DND-41 (cell line): ENCODE measurements around the gene PEDS1.

ENCODE experiments used
- ATAC-seq: fragments of 200-7000 bp; cut with Tn5 transposase; 3 replicates; pipeline ENCODE4 v1.9.1; 2021; ENCODE audit warnings: low read depth; ENCODE audit not compliant: insufficient read depth
- DNase-seq: peaks from one replicate; pipeline ENCODE4 v3.0.0-alpha.2; 2020
- H2AFZ ChIP-seq: 2 replicates; pipeline ENCODE4 v1.6.0; 2012; ENCODE audit warnings: low read depth, low read length
- H3K27ac ChIP-seq: 2 replicates; pipeline ENCODE4 v1.5.1; 2012; ENCODE audit warnings: low read length, inconsistent platforms
- H3K27me3 ChIP-seq: fragments of 200-600 bp; sonication (generic); 2 replicates; pipeline ENCODE4 v1.6.0; 2012; ENCODE audit warnings: low read length, mild to moderate bottlenecking, inconsistent platforms; ENCODE audit not compliant: insufficient read depth, poor library complexity
- H3K36me3 ChIP-seq: 2 replicates; pipeline ENCODE4 v1.5.1; 2012; ENCODE audit warnings: low read length, inconsistent platforms; ENCODE audit not compliant: insufficient read depth
- H3K4me1 ChIP-seq: 2 replicates; pipeline ENCODE4 v1.5.1; 2012; ENCODE audit warnings: mild to moderate bottlenecking, low read length; ENCODE audit not compliant: insufficient read depth
- H3K4me2 ChIP-seq: 2 replicates; pipeline ENCODE4 v1.6.0; 2012; ENCODE audit warnings: mild to moderate bottlenecking, moderate library complexity, low read length, inconsistent platforms; ENCODE audit not compliant: insufficient read depth
- H3K4me3 ChIP-seq, 2 experiments: fragments of 200-600 bp in 1 of 2; shearing (Covaris generic) in 1 of 2; 2 replicates each; pipeline ENCODE4 v1.5.1; 2012 to 2016; ENCODE audit warnings: inconsistent platforms in 2 of 2, low read length in 2 of 2, mild to moderate bottlenecking in 2 of 2, low read depth in 1 of 2, moderate library complexity in 1 of 2
- H3K79me2 ChIP-seq: 2 replicates; pipeline ENCODE4 v1.6.0; 2012; ENCODE audit warnings: low read length, inconsistent platforms; ENCODE audit not compliant: insufficient read depth
- H3K9ac ChIP-seq: 2 replicates; pipeline ENCODE4 v1.6.0; 2012; ENCODE audit warnings: low read depth, mild to moderate bottlenecking, inconsistent platforms, low read length, moderate library complexity
- H3K9me3 ChIP-seq: 2 replicates; pipeline ENCODE4 v1.5.1; 2012; ENCODE audit warnings: low read length, moderate library complexity, mild to moderate bottlenecking, inconsistent platforms; ENCODE audit not compliant: insufficient read depth, severe bottlenecking
- H4K20me1 ChIP-seq: 2 replicates; pipeline ENCODE4 v1.6.0; 2012; ENCODE audit warnings: low read length; ENCODE audit not compliant: insufficient read depth
- EZH2 ChIP-seq: IDR thresholded peaks from 3 replicates; pipeline ENCODE4 v1.6.1; 2012; ENCODE audit warnings: borderline replicate concordance, low read depth, mild to moderate bottlenecking, moderate library complexity, low read length, inconsistent platforms; ENCODE audit not compliant: severe bottlenecking
- TF ChIP-seq, protein P1 (sequence below): IDR thresholded peaks from 2 replicates; pipeline ENCODE4 v1.5.1; 2012; ENCODE audit warnings: borderline replicate concordance, low read length, moderate library complexity, mild to moderate bottlenecking; ENCODE audit not compliant: poor library complexity, severe bottlenecking; ENCODE audit errors: extremely low read depth

PEDS1 gene

DNA sequence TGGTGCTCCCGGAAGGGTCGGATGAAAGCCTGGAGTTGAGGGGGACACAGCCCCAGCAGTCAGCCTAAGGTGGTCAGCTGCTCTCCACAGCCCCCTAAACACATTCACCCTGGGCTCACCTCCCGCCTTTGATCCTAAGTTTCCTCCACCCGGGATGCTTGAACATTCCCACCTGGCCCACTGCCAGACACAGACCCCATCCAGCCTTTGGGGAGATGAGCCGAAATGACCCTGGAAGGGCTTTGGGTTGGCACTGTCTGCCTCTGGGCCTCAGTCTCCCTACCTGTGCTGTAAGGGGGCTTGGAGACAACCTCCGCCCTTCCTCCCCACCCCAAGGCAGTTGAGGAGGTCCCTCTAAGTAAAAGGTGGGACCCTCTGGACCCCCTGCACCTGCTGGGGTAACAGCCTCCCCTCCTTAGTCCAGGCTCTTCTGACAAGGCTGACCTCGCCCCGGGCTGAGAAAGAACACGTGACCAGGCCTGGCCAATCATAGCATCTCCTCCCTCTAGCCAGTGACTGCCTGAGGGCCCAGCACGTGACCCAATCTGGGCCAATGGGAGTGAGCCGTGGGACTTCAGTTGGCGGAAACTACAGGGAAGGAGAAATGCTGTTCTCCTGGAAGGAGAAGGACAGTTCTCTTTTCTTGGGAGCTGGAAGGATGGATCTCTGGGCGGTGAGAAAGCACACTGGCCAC, 23.7 kb downstream of the PEDS1 start:
- H3K27ac ChIP-seq = no peak overlapping the region
- no peaks in the 10 kb centered on the region for H3K27me3 ChIP-seq
- no peaks in the 10 kb centered on the region for H3K4me1 ChIP-seq
- H3K36me3 ChIP-seq = peaks cover 93% of the 10 kb centered on the region
- peaks cover 18% of the 10 kb centered on the region for H3K79me2 ChIP-seq
- no peak overlapping the region for H3K4me2 ChIP-seq
- TF ChIP-seq, protein P1, sequence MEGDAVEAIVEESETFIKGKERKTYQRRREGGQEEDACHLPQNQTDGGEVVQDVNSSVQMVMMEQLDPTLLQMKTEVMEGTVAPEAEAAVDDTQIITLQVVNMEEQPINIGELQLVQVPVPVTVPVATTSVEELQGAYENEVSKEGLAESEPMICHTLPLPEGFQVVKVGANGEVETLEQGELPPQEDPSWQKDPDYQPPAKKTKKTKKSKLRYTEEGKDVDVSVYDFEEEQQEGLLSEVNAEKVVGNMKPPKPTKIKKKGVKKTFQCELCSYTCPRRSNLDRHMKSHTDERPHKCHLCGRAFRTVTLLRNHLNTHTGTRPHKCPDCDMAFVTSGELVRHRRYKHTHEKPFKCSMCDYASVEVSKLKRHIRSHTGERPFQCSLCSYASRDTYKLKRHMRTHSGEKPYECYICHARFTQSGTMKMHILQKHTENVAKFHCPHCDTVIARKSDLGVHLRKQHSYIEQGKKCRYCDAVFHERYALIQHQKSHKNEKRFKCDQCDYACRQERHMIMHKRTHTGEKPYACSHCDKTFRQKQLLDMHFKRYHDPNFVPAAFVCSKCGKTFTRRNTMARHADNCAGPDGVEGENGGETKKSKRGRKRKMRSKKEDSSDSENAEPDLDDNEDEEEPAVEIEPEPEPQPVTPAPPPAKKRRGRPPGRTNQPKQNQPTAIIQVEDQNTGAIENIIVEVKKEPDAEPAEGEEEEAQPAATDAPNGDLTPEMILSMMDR = no peak
- no peak for TF ChIP-seq EZH2
- H3K4me3 ChIP-seq = no peak overlapping the region
- H4K20me1 ChIP-seq = peaks cover 36% of the 10 kb centered on the region
- no peak overlapping the region for H3K9ac ChIP-seq
- peak; percentile 49; the same call in 2 of the 3 replicates for ATAC-seq
- no peak overlapping the region for H2AFZ ChIP-seq
- no peaks in the 10 kb centered on the region for H3K9me3 ChIP-seq
- no peak for DNase-seq

DNA sequence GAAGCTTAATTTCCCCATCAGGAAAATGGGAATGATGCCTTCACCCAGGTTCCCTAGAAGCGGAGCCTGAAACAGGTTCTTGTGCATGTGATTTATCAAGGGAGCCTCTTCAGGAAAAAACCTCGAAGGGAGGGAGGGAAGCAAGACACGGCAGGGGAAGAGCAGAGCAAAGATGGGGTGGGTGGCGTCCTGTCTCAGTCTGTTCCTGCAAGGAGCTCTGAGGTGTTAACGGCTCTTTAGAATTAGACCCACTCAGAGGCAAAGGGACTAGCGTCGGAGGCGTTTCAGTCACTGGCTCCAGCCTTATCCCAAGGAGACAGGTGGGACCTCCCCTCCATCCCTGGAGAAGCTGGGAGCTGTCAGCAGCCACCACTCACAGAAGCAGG, 25.0 kb downstream of the PEDS1 start:
- ATAC-seq = no peak
- TF ChIP-seq, protein P1 = no peak
- TF ChIP-seq EZH2 = no peak
- Histone ChIP-seq H3K9ac (no peak overlapping the region), H3K27me3 (no peaks in the 10 kb centered on the region), H3K4me1 (no peaks in the 10 kb centered on the region), H3K4me2 (no peak overlapping the region), H3K4me3 (no peak overlapping the region), H2AFZ (no peak overlapping the region), H3K9me3 (no peaks in the 10 kb centered on the region), H3K36me3 (peaks cover 95% of the 10 kb centered on the region), H3K79me2 (peaks cover 12% of the 10 kb centered on the region), H4K20me1 (peaks cover 30% of the 10 kb centered on the region), H3K27ac (no peak overlapping the region)
- DNase-seq = no peak

DNA sequence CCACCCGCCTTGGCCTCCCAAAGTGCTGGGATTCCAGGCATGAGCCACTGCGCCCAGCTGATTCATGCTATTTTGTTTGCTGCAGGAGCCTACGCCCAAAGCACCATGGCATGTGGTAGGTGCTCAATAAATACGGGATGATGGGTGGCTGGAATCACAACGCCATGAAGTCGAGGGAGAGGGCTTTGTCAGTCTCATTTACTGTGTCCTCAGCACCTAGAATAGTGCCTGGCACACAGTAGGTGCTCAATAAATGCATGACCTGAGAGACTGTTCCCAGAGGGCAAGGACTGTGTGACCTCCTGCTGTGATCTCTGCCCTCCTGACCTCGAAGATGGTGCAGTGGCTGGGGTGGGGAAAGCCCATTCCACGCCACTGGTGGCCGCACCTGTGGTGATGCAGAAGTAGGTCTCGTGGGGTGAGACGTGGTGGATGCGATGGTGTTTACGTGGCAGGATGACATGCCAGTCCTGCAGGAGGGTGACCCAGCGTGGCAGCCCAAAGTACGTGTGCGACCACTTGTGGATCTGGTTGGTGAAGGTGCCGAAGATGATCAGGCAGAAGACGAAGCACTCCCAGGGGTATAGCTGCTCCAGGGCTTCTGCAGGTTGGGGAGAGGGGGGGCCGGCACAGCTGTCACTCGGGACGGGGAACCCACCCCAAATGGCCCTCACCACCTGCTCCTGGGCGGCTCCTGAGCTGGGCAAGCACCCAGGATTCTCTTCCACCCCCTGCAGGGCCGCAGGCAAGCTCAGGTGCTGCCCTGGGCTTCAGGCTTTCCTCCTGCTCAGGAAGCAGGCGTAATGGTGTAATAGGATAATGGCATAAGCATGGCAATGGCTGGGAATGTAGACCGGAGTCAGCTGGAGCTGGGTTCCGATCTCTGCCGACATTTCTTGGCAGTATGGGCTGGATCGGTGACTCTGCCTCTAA, 25.7 kb downstream of the PEDS1 start:
- no peak for DNase-seq
- H3K36me3 ChIP-seq = peaks cover 91% of the 10 kb centered on the region
- no peak overlapping the region for H3K4me3 ChIP-seq
- no peak overlapping the region for H2AFZ ChIP-seq
- no peak overlapping the region for H3K4me2 ChIP-seq
- peaks cover 25% of the 10 kb centered on the region for H4K20me1 ChIP-seq
- no peak for ATAC-seq
- H3K27ac ChIP-seq = no peak overlapping the region
- peaks cover 7% of the 10 kb centered on the region for H3K79me2 ChIP-seq
- H3K27me3 ChIP-seq = no peaks in the 10 kb centered on the region
- H3K4me1 ChIP-seq = no peaks in the 10 kb centered on the region
- TF ChIP-seq, protein P1 = no peak
- TF ChIP-seq EZH2 = no peak
- H3K9me3 ChIP-seq = no peaks in the 10 kb centered on the region
- H3K9ac ChIP-seq = no peak overlapping the region
